Fibroblast of villous mesenchyme (primary cell): ENCODE data around the gene BAIAP2L1. TPM values are rescaled to one million over a fixed set of nuclear protein-coding genes. Genes with fewer than 3 reads are reported as not detected.

Experiments used
- DNase-seq: peaks from one replicate; pipeline ENCODE4 v3.0.0-alpha.2; 2010; ENCODE audit warnings: low read depth
- H3K4me3 ChIP-seq: 2 replicates; pipeline ENCODE4 v1.5.1; 2011; ENCODE audit warnings: low read depth, mild to moderate bottlenecking, low read length
- CTCF ChIP-seq: IDR thresholded peaks from 2 replicates; pipeline ENCODE4 v1.5.1; 2012; ENCODE audit warnings: low read depth, mild to moderate bottlenecking, low read length; ENCODE audit not compliant: insufficient read depth
- total RNA-seq: library from RNA; depleted of rRNA; stranded (reverse); fragments of >200 nt; gene quantifications from 2 replicates; pipeline ENCODE4 v1.2.3, GENCODE V29; 2012

Gene BAIAP2L1
- total RNA-seq, 1 donor, result 9.1 TPM

- no peak overlapping the region for H3K4me3 ChIP-seq
- DNase-seq, result no peak
- no peak for TF ChIP-seq CTCF
These were observed 24.2 kb downstream of the BAIAP2L1 start for GRCh38 chr7:98376711-98377110.

GRCh38 chr7:98375664-98376063 lies 25.2 kb downstream of the BAIAP2L1 start:
- TF ChIP-seq CTCF, result no peak
- DNase-seq, result no peak
- no peak overlapping the region for H3K4me3 ChIP-seq

- no peak for DNase-seq
- TF ChIP-seq CTCF, result no peak
These were observed 26.6 kb downstream of the BAIAP2L1 start for GRCh38 chr7:98374285-98374680.

GRCh38 chr7:98372993-98373392 lies 27.9 kb downstream of the BAIAP2L1 start:
- no peak overlapping the region for H3K4me3 ChIP-seq
- DNase-seq, result no peak
- TF ChIP-seq CTCF, result no peak

More at GRCh38 chr7:98374285-98374680, 26.6 kb downstream of the BAIAP2L1 start:
- H3K4me3 ChIP-seq, result no peak overlapping the region

GRCh38 chr7:98369726-98370125 lies 31.2 kb downstream of the BAIAP2L1 start:
- TF ChIP-seq CTCF, result no peak
- DNase-seq, result no peak

GRCh38 chr7:98368716-98369115 lies 32.2 kb downstream of the BAIAP2L1 start:
- no peak overlapping the region for H3K4me3 ChIP-seq
- TF ChIP-seq CTCF, result no peak
- DNase-seq, result peak; percentile 69

More at GRCh38 chr7:98369726-98370125, 31.2 kb downstream of the BAIAP2L1 start:
- no peak overlapping the region for H3K4me3 ChIP-seq

- no peak for DNase-seq
- no peak overlapping the region for H3K4me3 ChIP-seq
- TF ChIP-seq CTCF, result no peak
These were observed 34.3 kb downstream of the BAIAP2L1 start for GRCh38 chr7:98366562-98366938.
